Measurements from ENCODE around the gene RFX1. TPM values are rescaled to one million over a fixed set of nuclear protein-coding genes. Genes with fewer than 3 reads are reported as not detected.

Gene RFX1
- total and polyA plus RNA-seq, 9 of the 15 experiments (the other 6 are each of a cell fraction or from before 2014, with no cell fraction given) = 0.14 to 19.3 (median 1.2) TPM

- Histone ChIP-seq H3K9ac (ENCODE audit: insufficient read depth in 1 of 2, low read depth in 2 of 2, low read length in 2 of 2) (peak overlapping the region in 1 of 2 experiments; percentile 9; a peak in 2 of 4 replicates), H2AFZ (ENCODE audit: low read depth, low read length) (no peak overlapping the region), H4K20me1 (replicated peaks; ENCODE audit: control insufficient read depth, insufficient read depth, low read length) (no peaks in the 10 kb centered on the region), H3K36me3 (ENCODE audit: control insufficient read depth, insufficient read depth, low read length) (peaks cover 49% of the 10 kb centered on the region; the same call in 2 of the 3 replicates), H3K9me1 (ENCODE audit: control insufficient read depth, insufficient read depth, low read length) (peaks cover under 1% of the 10 kb centered on the region), H3K9me3 (replicated peaks; ENCODE audit: control insufficient read depth, insufficient read depth, low read depth, low read length) (no peaks in the 10 kb centered on the region), H3K4me3 (no peak overlapping the region), H3K4me1 (replicated peaks in 1 of 2; ENCODE audit: control insufficient read depth in 2 of 2, insufficient read depth in 2 of 2, low read length in 2 of 2) (peaks cover 2 to 17% of the 10 kb centered on the region in 2 experiments; a peak in 3 of 5 replicates), H3K27me3 (ENCODE audit: control insufficient read depth in 2 of 2, insufficient read depth in 2 of 2, low read length in 2 of 2) (no peaks in the 10 kb centered on the region), H3K4me2 (ENCODE audit: insufficient read depth, low read length) (no peak overlapping the region), H3K79me2 (ENCODE audit: control insufficient read depth, insufficient read depth, low read length) (peaks cover 38% of the 10 kb centered on the region), H3K27ac (ENCODE audit: extremely low read depth, low read depth, low read length) (no peak overlapping the region)
- DNase-seq (ENCODE audit: extremely low read depth in 1 of 4, low spot score in 3 of 4) = peak in 1 of 4 experiments; percentile 6
- intact Hi-C loops (cut with micrococcal nuclease) (no loop called here), in situ Hi-C loops (cut with MboI) (no loop called here)
- ChIA-PET CTCF (ENCODE audit: low intra/inter-chr PET ratio) (no interaction called here), POLR2A (interaction anchor here (2.3 kb wide), 1 partner anchor 9 kb away, joined by 15 read pairs; the partner anchor contains the start of gene RFX1)
- TF ChIP-seq, protein P1, sequence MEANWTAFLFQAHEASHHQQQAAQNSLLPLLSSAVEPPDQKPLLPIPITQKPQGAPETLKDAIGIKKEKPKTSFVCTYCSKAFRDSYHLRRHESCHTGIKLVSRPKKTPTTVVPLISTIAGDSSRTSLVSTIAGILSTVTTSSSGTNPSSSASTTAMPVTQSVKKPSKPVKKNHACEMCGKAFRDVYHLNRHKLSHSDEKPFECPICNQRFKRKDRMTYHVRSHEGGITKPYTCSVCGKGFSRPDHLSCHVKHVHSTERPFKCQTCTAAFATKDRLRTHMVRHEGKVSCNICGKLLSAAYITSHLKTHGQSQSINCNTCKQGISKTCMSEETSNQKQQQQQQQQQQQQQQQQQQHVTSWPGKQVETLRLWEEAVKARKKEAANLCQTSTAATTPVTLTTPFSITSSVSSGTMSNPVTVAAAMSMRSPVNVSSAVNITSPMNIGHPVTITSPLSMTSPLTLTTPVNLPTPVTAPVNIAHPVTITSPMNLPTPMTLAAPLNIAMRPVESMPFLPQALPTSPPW (CRISPR knock-in tag; IDR thresholded peaks at IDR 0.05) = no peak
- TF ChIP-seq EP400 (IDR thresholded peaks at IDR 0.05) (no peak), ELF2 (CRISPR knock-in tag; IDR thresholded peaks at IDR 0.05) (no peak), SRSF9 (IDR thresholded peaks at IDR 0.05; ENCODE audit: borderline replicate concordance, low read depth, low read length) (no peak), TGIF2 (CRISPR knock-in tag; IDR thresholded peaks at IDR 0.05) (no peak), JUN (IDR thresholded peaks at IDR 0.05; ENCODE audit: borderline replicate concordance, low read depth, low read length) (no peak), JUN (CRISPR knock-in tag; IDR thresholded peaks at IDR 0.05; ENCODE audit: borderline replicate concordance) (no peak), ZFP30 (CRISPR knock-in tag; IDR thresholded peaks at IDR 0.05; ENCODE audit: borderline replicate concordance) (no peak), KAT2B (IDR thresholded peaks at IDR 0.05; ENCODE audit: low read depth, low read length) (no peak), ZBTB1 (CRISPR knock-in tag; IDR thresholded peaks at IDR 0.05; ENCODE audit: borderline replicate concordance, low read depth) (no peak), HMBOX1 (IDR thresholded peaks at IDR 0.05) (no peak), PRMT5 (CRISPR knock-in tag; IDR thresholded peaks at IDR 0.05) (no peak), FOXJ3 (CRISPR knock-in tag; IDR thresholded peaks at IDR 0.05) (no peak), XRCC3 (IDR thresholded peaks at IDR 0.05) (no peak)
- FAIRE-seq = no peak
- 88% methylated on average over 6 of the region's 6 CpGs for WGBS (ENCODE audit: insufficient coverage, low coverage, missing lambda C conversion rate)
- no peak for ATAC-seq
- no TSS peak for BruUV-seq (replicated peaks)
These were observed 8.5 kb downstream of the RFX1 start for GRCh38 chr19:13997631-13997962.
